ENCODE data around the gene HGD. TPM values are rescaled to one million over a fixed set of nuclear protein-coding genes. Genes with fewer than 3 reads are reported as not detected.

Gene HGD
- total RNA-seq, 2 experiments from 2014 or later = 0.19 TPM; not detected in 1

DNA sequence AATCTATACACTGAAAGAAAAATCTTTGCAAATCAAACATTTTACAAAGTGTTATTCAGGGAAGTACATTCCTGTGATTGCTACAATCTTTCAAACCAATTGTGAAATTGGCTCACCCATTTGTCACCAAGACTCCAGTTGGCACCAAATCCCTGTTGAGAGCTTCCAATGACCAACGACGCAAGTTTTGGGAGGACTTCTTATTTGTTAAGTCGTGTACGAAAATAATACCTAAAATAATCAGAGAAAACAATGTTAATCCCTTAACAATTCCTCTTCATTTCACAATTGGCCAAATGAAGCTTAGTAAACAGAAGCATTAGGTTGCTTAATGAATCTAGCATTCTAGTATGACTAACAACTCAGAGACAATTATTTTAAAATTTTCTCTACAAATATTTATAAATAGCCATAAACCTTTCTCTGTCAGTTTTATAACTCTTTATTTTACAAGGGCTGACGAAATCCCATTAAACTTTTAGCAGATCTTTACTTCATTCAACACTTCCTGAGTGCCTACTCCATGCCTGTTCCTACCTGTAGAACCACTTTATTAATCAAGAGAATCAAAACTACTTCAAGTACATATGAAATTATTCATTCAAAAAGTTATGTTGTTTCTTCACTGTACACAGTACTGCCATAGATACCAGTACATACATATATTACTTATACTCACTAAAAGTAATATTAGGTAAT lies 24.0 kb upstream of the HGD start:
- H3K4me2 ChIP-seq (ENCODE audit: low read length) = no peak overlapping the region
- CTCF ChIA-PET (ENCODE audit: unreplicated experiment) = no interaction called here
- intact Hi-C loops (cut with micrococcal nuclease; ENCODE audit: unreplicated experiment) = no loop called here
- POLR2A ChIA-PET = no interaction called here
- no peak for DNase-seq (ENCODE audit: low spot score)
- peaks cover 15% of the 10 kb centered on the region for H3K4me1 ChIP-seq (ENCODE audit: insufficient read depth, low read length, poor library complexity, severe bottlenecking)
- H3K4me3 ChIP-seq (ENCODE audit: low read depth, low read length, poor library complexity, severe bottlenecking) = no peak overlapping the region
- H2AFZ ChIP-seq (ENCODE audit: low read length) = no peak overlapping the region
- no peaks in the 10 kb centered on the region for H3K9me2 ChIP-seq (ENCODE audit: insufficient read depth, low read length)
- no peak overlapping the region for H3K27ac ChIP-seq (ENCODE audit: low read depth, low read length, poor library complexity, severe bottlenecking)
- no peak for TF ChIP-seq EZH2phosphoT487 (IDR thresholded peaks at IDR 0.05; ENCODE audit: borderline replicate concordance, low read depth, low read length)
- TF ChIP-seq, protein P1, sequence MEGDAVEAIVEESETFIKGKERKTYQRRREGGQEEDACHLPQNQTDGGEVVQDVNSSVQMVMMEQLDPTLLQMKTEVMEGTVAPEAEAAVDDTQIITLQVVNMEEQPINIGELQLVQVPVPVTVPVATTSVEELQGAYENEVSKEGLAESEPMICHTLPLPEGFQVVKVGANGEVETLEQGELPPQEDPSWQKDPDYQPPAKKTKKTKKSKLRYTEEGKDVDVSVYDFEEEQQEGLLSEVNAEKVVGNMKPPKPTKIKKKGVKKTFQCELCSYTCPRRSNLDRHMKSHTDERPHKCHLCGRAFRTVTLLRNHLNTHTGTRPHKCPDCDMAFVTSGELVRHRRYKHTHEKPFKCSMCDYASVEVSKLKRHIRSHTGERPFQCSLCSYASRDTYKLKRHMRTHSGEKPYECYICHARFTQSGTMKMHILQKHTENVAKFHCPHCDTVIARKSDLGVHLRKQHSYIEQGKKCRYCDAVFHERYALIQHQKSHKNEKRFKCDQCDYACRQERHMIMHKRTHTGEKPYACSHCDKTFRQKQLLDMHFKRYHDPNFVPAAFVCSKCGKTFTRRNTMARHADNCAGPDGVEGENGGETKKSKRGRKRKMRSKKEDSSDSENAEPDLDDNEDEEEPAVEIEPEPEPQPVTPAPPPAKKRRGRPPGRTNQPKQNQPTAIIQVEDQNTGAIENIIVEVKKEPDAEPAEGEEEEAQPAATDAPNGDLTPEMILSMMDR (conservative IDR thresholded peaks at IDR 0.05; ENCODE audit: low read length) = no peak
- peaks cover 9% of the 10 kb centered on the region for H3K36me3 ChIP-seq (ENCODE audit: insufficient read depth, low read length)
- no peaks in the 10 kb centered on the region for H3K79me2 ChIP-seq (ENCODE audit: insufficient read depth, low read depth, low read length)
- H4K20me1 ChIP-seq (ENCODE audit: insufficient read depth, low read length) = no peaks in the 10 kb centered on the region
- no peaks in the 10 kb centered on the region for H3K9me3 ChIP-seq (ENCODE audit: low read length)
- no TSS peak for BruUV-seq (replicated peaks)

DNA sequence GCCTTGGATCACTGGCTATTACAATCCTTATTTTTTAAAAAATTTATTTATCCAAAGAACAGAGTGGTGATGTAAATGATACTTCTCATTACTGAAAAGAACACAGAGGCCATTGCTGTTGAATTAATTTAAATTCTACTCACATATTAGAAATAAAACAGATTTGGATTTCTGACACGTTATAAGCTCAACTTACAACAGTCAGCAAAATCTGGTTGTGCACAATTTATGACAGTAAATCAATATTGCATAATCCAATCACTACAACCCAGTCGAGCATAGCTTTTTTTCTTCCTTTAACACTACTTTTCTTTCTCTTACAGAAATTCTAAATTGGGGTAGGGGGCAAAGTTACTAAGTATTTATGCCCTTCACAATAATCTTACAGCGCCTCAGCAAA lies 17.3 kb upstream of the HGD start:
- Histone ChIP-seq H3K4me1 (ENCODE audit: insufficient read depth, low read length, poor library complexity, severe bottlenecking) (no peaks in the 10 kb centered on the region), H3K4me3 (ENCODE audit: low read depth, low read length, poor library complexity, severe bottlenecking) (no peak overlapping the region), H3K9me2 (ENCODE audit: insufficient read depth, low read length) (no peaks in the 10 kb centered on the region), H3K4me2 (ENCODE audit: low read length) (no peak overlapping the region), H3K9me3 (ENCODE audit: low read length) (no peaks in the 10 kb centered on the region), H3K36me3 (ENCODE audit: insufficient read depth, low read length) (peaks cover 8% of the 10 kb centered on the region; the same call in 1 of the 2 replicates), H3K79me2 (ENCODE audit: insufficient read depth, low read depth, low read length) (no peaks in the 10 kb centered on the region), H2AFZ (ENCODE audit: low read length) (no peak overlapping the region), H3K27ac (ENCODE audit: low read depth, low read length, poor library complexity, severe bottlenecking) (no peak overlapping the region), H4K20me1 (ENCODE audit: insufficient read depth, low read length) (no peaks in the 10 kb centered on the region)
- TF ChIP-seq EZH2phosphoT487 (IDR thresholded peaks at IDR 0.05; ENCODE audit: borderline replicate concordance, low read depth, low read length) = no peak
- TF ChIP-seq, protein P1 (conservative IDR thresholded peaks at IDR 0.05; ENCODE audit: low read length) = no peak
- DNase-seq (ENCODE audit: low spot score) = no peak
- CTCF ChIA-PET (ENCODE audit: unreplicated experiment) = no interaction called here
- intact Hi-C loops (cut with micrococcal nuclease; ENCODE audit: unreplicated experiment) = no loop called here
- POLR2A ChIA-PET = interaction anchor here (0.6 to 3.9 kb wide), 2 partner anchors 10 to 218 kb away, joined by 7 to 12 read pairs; no protein-coding TSS in a partner anchor
- no TSS peak for BruUV-seq (replicated peaks)

DNA sequence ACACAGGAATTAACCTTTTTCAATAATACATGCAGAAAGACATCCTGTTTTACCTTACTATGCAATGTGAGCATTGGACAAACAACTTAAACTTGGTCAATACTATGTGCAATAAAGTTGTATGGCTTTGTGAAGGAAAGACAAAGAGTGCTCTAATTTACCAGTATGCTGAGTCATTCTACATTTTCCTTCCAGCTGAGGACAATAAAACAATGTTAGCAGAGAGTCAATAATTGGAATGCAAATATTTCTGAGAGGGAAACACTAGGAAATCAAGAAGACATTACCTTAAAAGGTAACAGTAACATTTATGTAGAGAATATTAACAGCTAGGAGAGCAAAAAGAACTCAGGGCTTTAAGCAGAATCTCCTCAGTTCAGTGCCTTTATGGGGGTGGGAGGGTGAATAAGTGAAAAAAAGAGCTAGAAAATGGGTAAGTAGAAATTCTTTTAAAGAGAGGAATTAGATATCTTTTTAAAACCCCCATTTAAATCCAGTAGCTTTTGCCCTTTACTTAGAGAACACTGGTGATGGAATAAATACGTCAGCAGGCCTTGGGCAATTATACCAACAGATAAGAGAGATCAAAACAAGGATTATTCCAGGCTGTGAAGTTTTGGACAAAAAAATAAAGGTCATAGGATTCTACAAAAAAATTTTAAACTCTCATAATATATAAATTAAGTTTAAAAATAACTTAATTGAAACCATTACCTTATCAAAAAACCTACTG lies 11.6 kb upstream of the HGD start:
- intact Hi-C loops (cut with micrococcal nuclease; ENCODE audit: unreplicated experiment) = no loop called here
- CTCF ChIA-PET (ENCODE audit: unreplicated experiment) = no interaction called here
- no peaks in the 10 kb centered on the region for H3K9me2 ChIP-seq (ENCODE audit: insufficient read depth, low read length)
- H3K9me3 ChIP-seq (ENCODE audit: low read length) = no peaks in the 10 kb centered on the region
- H3K79me2 ChIP-seq (ENCODE audit: insufficient read depth, low read depth, low read length) = no peaks in the 10 kb centered on the region
- no TSS peak for BruUV-seq (replicated peaks)
- TF ChIP-seq EZH2phosphoT487 (IDR thresholded peaks at IDR 0.05; ENCODE audit: borderline replicate concordance, low read depth, low read length) = no peak
- TF ChIP-seq, protein P1 (conservative IDR thresholded peaks at IDR 0.05; ENCODE audit: low read length) = no peak
- H3K27ac ChIP-seq (ENCODE audit: low read depth, low read length, poor library complexity, severe bottlenecking) = no peak overlapping the region
- H3K36me3 ChIP-seq (ENCODE audit: insufficient read depth, low read length) = 0 out of 2 replicates have a peak, but pooled peaks cover 6% of the 10 kb centered on the region
- peaks cover 3% of the 10 kb centered on the region for H3K4me1 ChIP-seq (ENCODE audit: insufficient read depth, low read length, poor library complexity, severe bottlenecking)
- no peak overlapping the region for H3K4me2 ChIP-seq (ENCODE audit: low read length)
- POLR2A ChIA-PET = interaction anchor here (0.6 to 1.7 kb wide), 6 partner anchors 10 to 1935 kb away, joined by 3 to 4 read pairs (median 3); no protein-coding TSS in a partner anchor
- no peak overlapping the region for H3K4me3 ChIP-seq (ENCODE audit: low read depth, low read length, poor library complexity, severe bottlenecking)
- no peaks in the 10 kb centered on the region for H4K20me1 ChIP-seq (ENCODE audit: insufficient read depth, low read length)
- DNase-seq (ENCODE audit: low spot score) = no peak
- H2AFZ ChIP-seq (ENCODE audit: low read length) = no peak overlapping the region
